HG03457 (cell line): ENCODE data around the gene PPP1R1A.

ENCODE experiments used
- ATAC-seq: cut with Tn5 transposase; IDR thresholded peaks from one replicate; pipeline ENCODE4 v1.9.1; 2021; ENCODE audit warnings: moderate number of reproducible peaks; ENCODE audit not compliant: unreplicated experiment

Gene PPP1R1A

GRCh38 chr12:54603872-54604271 lies 15.4 kb upstream of the PPP1R1A start:
- no peak for ATAC-seq

DNA sequence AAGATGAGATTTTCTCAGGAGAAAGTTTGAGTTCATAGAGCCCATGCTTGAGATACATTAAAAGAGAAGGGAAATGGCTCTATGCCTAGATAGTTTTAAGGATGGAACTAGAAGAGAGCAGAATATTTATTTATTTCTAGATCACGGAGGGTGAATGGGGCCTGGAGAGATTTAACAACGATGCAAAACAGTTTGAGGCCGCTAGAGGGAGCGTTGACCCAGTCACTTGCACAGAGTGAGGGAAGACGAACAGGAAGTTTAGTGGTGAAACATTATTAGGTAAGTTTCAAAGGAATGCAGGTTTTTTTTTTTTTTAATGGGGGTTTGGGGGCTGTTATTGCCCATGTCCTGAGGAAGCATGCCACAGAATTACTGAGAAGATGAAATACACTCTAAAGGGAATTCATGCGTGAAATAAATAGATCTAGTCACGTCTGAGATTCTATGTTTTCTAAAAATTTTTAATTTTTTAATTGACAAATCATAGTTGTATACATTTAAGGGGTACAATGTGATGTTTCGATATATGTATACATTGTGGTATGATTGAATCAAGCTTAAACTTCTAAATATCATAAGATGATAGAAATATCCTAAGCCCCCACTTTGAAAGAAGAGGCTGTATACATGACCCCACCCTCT lies 14.8 kb upstream of the PPP1R1A start:
- peak; percentile 82 for ATAC-seq

DNA sequence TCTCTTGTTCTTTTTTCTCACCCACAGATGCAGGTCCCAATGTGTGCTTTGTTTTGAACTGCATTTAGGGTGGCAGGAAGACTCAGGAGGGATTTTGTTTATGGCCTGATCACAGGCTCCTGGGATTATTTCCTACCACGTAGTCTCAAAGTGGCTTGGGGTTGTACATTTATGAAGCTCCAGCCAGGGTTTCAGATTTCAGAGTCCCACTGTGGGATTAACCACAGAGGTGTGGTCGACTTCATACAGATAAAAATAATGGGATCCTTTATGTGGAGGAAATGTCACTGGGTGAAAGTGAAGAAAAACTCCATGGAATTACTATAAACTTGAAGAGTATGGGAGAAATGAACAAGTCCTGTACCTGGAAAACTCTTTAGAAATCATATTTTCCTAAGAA lies 14.2 kb upstream of the PPP1R1A start:
- ATAC-seq, result no peak

- ATAC-seq, result no peak
These were observed 13.4 kb upstream of the PPP1R1A start for GRCh38 chr12:54601841-54602240.

DNA sequence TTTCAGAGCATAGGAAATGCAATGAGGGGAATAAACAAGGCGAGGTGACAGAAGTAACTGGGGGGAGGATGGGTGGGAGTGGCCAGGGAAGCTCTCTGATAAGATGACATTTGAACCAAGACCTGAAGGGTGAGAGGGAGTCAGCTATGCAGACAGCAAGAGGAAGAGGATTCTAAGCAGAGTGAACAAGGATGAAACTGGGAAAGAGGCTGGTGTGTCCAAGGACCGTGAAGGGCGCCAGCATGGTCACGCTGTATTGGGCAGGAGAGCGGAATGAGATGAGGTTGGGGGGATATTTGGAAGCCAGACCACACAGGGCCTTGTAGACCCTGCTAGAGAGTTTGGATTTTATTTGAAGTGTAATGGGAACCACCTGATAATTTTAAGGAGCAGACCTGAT lies 10.5 kb upstream of the PPP1R1A start:
- no peak for ATAC-seq

DNA sequence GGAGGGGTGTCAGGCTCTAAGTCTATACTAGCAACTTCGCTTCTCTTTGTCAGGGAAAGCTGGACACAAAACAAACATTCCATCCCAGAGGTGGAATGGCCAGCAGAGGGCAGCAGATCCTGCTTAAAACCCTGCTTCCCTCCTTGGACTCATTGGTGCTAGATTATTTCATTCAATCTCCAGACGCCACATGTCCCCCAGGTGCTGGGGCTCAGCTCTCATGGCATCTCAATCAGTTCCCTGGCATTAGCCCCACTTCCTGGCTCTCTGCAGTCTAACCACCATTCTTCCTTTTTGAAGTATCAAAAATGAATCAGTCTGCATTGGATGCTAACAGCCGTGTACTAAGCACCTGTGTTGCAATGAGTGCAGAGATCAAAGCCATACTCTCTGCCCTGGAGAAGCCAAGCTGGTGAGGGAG lies 8.1 kb upstream of the PPP1R1A start:
- no peak for ATAC-seq

GRCh38 chr12:54595471-54595870 lies 7.0 kb upstream of the PPP1R1A start:
- ATAC-seq, result no peak

- ATAC-seq, result no peak
These were observed 5.3 kb upstream of the PPP1R1A start for GRCh38 chr12:54593725-54594124.

GRCh38 chr12:54593135-54593534 lies 4.7 kb upstream of the PPP1R1A start:
- no peak for ATAC-seq

DNA sequence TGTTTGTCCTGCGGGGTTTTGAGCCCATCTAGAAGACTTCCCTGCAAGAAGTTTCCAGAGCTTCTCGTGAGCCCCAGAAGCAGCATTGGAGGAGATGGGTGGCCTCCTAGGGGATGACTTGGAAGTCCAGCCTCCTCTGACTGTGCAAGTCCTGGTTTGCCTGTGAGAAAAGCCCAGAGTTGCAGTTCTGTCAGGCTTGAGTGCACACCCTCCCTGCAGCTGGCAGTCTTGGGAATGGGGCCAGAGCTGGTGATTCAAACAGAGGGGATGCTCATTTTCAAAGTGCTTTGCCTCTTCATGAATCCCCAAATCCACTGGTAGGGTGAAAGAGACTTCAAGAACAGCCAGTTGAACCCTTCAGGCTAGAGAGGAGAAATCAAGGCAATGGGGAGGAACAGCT lies 3.9 kb upstream of the PPP1R1A start:
- no peak for ATAC-seq

GRCh38 chr12:54590978-54591591 lies 2.6 kb upstream of the PPP1R1A start:
- no peak for ATAC-seq

DNA sequence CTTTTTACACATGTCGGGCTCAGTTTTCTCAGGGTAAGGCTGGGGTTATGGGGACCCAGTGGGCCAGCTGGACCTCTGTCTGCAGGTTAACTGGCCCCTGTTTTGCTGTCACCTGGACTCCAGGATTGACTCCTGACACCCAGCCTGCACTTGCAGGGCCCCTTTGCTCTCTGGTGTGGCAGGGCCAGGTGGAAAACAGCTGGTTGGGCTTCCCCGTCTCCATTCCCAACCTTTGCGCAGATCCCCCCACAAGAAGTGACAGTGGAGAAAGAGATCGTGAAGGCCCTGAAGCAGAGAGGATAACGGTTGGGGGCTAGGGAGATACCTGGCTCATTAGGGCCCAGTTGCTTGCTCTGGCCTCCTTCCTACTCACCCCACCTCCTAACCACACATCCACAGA lies 1.5 kb upstream of the PPP1R1A start:
- no peak for ATAC-seq

DNA sequence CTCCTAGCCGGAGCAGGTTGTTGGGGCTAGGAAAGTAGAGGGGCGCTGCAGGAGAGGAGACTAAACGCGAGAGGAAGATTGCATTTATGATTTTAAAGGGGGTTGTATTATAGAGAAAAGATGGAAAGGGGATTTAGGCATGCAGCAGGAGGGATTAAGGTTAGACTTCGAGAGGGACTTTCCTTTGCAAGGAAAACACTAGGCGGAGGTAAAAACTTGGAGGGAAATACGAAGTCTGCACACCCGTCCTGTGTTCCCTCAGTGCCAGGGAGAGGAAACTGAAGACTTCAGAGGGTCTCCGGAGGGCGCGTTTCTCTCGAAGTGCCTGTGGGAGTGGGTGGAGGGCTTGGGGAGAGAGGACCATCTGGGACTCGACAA lies 420 bp upstream of the PPP1R1A start:
- ATAC-seq, result no peak

DNA sequence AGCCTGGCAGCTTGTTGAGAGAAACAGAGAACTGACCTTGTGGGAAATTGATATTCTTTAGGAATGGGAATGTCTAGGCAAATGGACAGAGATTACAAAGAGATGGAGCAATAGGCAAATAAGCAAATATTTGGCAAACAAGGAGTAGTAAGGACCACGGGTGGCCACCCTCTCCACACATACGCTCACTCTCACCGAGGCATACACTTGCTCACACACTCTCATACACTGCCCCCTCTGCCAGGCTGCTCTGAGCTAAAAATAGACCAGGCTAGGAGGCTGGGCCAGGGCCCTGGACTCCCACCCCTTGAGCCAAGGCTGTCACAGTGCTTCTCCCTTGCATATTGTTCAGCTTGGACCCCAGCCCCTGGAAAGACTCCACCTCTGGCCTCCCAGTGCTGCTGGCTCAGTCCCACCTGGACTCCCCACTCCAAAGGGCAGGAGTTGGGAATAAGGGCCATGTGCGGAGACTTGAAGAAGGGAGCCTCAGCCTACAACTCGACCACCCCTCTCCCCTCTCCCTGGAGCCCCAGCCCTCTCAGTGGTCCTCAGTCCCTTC lies 1.1 kb downstream of the PPP1R1A start:
- ATAC-seq, result no peak

GRCh38 chr12:54586620-54587019 lies 1.8 kb downstream of the PPP1R1A start:
- no peak for ATAC-seq

DNA sequence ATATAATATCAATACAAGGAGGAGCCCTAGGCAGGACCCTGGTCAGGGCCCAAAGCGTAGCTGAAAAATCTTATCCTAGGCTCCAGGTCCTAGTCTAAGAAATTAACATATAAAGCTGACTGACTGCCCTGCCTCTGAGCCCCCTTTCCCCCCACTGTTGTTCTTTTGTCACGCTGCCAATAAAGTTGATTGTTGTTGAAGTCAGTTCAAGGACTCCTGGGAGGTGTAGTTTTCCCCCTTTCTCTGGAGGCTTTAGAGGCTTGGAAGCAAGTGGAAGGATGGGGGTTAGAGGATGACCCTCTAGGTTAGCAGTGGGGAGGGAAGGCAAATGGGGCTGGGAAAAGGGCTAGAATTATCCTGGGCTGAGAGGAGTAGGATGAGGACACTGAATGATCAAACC lies 3.2 kb downstream of the PPP1R1A start:
- no peak for ATAC-seq

GRCh38 chr12:54584128-54584527 lies 4.3 kb downstream of the PPP1R1A start:
- ATAC-seq, result no peak

- no peak for ATAC-seq
These were observed 4.7 kb downstream of the PPP1R1A start for GRCh38 chr12:54583726-54584125.

DNA sequence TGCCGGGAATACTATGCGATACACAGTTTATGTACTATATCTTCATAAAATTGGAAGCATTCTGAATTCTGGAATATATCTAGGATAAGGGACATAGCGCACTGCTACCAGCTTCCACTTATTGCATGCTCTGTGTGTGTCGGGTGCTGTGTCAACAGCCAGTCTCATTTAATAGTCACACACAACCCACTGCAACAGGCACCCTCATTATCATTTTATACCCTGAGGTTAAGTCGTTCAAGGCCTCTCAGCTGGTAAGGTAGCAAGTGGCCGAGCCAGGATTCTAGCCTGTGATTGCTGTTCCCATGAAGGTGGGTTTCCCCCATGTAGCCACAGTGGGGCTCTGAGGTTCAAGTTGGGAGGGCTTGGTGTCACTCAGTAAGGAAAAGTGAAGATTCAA lies 7.0 kb downstream of the PPP1R1A start:
- no peak for ATAC-seq

- peak; percentile 96 for ATAC-seq
These were observed 8.6 kb downstream of the PPP1R1A start for GRCh38 chr12:54579696-54580333.

- peak; percentile 24 for ATAC-seq
These were observed 9.2 kb downstream of the PPP1R1A start for GRCh38 chr12:54579258-54579657.

DNA sequence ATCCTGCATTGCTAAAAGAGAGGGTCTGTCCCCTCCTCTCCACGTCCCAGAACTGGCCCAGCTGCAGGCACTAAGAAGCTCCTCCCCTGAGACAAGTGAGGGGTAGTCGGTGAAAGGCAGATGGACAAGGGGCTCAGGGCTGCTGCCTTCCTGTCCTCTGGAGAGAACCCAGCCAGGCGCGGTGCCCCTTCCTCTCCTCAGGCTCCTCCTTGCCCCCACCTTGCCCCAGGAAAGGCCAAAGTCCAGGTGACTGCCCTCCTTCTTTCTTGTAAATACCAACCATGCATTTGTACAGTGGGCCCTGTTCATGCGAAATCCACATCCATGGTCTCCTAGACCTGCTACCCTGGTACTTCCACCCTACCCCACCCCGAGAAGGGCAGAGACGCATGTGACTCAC lies 9.7 kb downstream of the PPP1R1A start:
- ATAC-seq, result no peak
